Kidney epithelial cell (primary cell): Measurements from ENCODE around the gene ZFAND2A. TPM values are rescaled to one million over a fixed set of nuclear protein-coding genes. Genes with fewer than 3 reads are reported as not detected.
"Not testable (repeated sequence)": the region's sequence is repeated elsewhere in the genome, so short reads cannot be mapped to it uniquely, and the experiment has no call there.

Source experiments
- DNase-seq: peaks from one replicate; pipeline ENCODE4 v3.0.0-alpha.2; 2010; ENCODE audit warnings: low read depth
- H3K27me3 ChIP-seq: 2 replicates; pipeline ENCODE4 v1.6.0; 2011; ENCODE audit warnings: low read length; ENCODE audit not compliant: control insufficient read depth, insufficient read depth
- H3K36me3 ChIP-seq: 2 replicates; pipeline ENCODE4 v1.5.1; 2011; ENCODE audit warnings: low read length; ENCODE audit not compliant: control insufficient read depth, insufficient read depth
- H3K4me3 ChIP-seq: 2 replicates; pipeline ENCODE4 v1.5.1; 2011; ENCODE audit warnings: low read depth, mild to moderate bottlenecking, control low read depth, low read length
- total RNA-seq: library from RNA; depleted of rRNA; stranded (reverse); fragments of >200 nt; gene quantifications from 2 replicates; pipeline ENCODE4 v1.2.3, GENCODE V29; 2015
- TF ChIP-seq, protein P1 (sequence below): IDR thresholded peaks from 2 replicates; pipeline ENCODE4 v1.5.1; 2011; ENCODE audit warnings: mild to moderate bottlenecking, moderate library complexity, low read length, control low read depth, inconsistent platforms; ENCODE audit not compliant: insufficient read depth, poor library complexity, severe bottlenecking

The ZFAND2A gene
- total RNA-seq, 1 donor from 2014 or later = 28.0 TPM

DNA sequence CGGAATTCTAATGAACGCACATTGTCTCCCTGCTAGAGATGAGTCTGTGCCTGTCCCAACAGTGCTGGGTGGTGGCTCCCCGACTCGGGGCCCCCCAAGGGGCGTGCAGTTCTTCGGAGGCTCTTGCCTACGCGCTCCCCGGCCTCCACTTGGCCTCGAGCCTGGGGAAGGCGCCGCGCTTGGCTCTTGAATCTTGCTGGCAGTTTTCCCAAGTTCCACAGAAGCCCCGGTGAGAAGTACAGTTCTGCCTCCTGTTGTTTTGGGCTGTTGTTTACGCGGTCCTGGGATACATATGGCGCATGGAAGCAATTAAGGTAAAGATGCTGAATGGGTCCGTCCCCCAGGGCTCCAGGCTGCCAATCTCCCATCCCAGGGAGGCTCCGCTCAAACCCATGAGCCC lies 40.0 kb upstream of the ZFAND2A start:
- DNase-seq = no peak
- Histone ChIP-seq H3K36me3 (no peaks in the 10 kb centered on the region), H3K4me3 (no peak overlapping the region), H3K27me3 (peaks cover 11% of the 10 kb centered on the region)
- TF ChIP-seq, protein P1, sequence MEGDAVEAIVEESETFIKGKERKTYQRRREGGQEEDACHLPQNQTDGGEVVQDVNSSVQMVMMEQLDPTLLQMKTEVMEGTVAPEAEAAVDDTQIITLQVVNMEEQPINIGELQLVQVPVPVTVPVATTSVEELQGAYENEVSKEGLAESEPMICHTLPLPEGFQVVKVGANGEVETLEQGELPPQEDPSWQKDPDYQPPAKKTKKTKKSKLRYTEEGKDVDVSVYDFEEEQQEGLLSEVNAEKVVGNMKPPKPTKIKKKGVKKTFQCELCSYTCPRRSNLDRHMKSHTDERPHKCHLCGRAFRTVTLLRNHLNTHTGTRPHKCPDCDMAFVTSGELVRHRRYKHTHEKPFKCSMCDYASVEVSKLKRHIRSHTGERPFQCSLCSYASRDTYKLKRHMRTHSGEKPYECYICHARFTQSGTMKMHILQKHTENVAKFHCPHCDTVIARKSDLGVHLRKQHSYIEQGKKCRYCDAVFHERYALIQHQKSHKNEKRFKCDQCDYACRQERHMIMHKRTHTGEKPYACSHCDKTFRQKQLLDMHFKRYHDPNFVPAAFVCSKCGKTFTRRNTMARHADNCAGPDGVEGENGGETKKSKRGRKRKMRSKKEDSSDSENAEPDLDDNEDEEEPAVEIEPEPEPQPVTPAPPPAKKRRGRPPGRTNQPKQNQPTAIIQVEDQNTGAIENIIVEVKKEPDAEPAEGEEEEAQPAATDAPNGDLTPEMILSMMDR = no peak

DNA sequence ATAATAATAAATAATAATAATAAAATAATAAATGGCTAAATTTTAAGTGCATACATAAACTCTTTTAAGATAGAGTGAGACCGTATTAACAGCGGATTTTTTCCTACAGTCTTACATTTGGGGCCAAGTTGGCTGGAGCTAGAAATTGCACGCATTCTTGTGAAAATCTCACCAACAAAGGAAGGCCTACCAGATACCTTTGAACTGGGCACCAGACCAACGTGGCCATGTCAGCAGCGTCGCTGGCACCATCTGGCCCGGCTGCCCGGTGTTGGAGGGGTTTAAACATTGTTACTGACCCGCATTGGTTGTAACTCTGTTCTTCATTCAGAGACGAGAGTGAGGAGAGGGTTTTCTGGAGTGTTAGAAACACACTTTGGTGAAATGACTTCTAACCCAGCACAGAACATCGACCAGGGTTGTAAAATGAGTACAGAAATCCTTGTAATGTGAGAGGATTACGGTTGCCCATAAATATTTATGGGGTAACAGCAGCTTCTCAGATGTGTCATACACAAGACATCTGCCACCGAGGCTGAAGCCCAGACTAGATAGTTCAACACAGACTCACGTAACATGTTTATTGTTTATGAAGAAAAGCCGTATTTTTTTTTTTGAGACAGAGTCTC lies 38.1 kb upstream of the ZFAND2A start:
- Histone ChIP-seq H3K4me3 (no peak overlapping the region), H3K27me3 (peaks cover 17% of the 10 kb centered on the region), H3K36me3 (no peaks in the 10 kb centered on the region)
- TF ChIP-seq, protein P1 = no peak
- DNase-seq = no peak

DNA sequence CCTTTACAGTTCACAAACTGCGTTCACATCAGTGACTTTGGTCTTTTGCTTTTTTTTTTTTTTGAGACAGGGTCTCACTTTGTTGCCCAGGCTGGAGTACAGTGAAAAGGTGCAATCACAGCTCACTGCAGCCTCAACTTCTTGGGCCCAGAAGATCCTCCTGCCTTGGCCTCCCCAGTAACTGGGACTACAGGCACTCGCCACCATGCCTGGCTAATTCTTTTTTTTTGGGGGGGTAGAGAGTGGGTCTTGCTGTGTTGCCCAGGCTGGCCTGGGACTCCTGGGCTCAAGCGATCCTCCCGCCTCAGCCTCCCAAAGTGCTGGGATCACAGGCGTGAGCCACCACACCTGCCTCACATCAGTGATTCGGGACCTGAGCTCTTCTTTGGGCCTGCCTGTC lies 37.0 kb upstream of the ZFAND2A start:
- H3K27me3 ChIP-seq = peaks cover 17% of the 10 kb centered on the region
- TF ChIP-seq, protein P1 = no peak
- DNase-seq = no peak
- no peak overlapping the region for H3K4me3 ChIP-seq
- H3K36me3 ChIP-seq = no peaks in the 10 kb centered on the region

DNA sequence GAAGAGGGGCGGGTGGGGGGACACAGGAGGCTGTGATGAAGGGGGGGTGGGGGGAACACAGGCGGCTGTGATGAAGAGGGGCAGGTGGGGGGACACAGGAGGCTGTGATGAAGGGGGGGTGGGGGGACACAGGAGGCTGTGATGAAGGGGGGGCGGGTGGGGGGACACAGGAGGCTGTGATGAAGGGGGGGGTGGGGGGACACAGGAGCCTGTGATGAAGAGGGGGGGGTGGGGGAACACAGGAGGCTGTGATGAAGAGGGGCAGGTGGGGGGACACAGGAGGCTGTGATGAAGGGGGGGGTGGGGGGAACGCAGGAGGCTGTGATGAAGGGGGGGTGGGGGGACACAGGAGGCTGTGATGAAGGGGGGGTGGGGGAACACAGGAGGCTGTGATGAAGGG lies 36.4 kb upstream of the ZFAND2A start:
- not testable (repeated sequence) for DNase-seq, H3K4me3 ChIP-seq, H3K36me3 ChIP-seq
- peaks cover 17% of the 10 kb centered on the region for H3K27me3 ChIP-seq

DNA sequence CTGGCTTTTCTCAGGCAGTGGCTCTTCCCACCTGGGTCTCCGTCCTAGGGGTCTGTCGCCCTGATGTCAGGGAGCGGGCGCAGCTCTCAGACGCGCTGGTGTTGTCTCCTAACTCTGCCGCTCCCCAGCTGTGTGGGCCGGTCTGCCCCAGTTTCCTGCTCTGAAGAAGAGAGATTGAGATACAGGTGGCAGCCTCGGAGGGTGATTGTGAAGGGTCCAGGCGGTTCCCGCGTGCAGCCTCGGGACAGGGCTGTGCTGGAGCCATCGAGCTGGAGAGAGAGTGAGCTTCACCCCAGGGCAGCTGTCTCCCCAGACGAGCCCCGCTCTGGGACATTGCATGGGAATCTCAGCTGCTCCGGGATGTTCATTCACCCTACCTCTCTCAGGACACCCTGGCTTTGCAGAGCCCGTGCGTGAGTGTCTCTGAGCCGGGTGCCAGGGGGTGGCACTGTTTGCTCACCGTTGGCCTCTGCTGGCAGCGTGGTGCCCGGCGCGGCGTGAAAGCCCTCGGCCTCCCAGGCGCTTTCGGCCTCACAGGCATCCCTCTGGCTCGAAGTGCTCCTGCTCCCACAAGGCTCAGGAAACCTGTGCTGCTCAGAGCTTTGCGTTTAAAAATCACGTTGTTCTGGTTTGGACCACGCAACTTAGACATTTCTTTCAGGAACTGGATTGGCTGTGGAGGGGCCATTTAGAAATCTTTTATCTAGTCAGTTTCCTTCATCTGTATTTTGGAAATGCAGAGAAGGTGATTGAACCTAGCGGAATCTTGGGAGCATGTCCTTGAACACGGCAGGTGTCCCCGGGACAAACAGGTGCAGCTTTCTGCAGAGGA lies 33.8 kb upstream of the ZFAND2A start:
- Histone ChIP-seq H3K27me3 (peaks cover 15% of the 10 kb centered on the region), H3K4me3 (no peak overlapping the region), H3K36me3 (no peaks in the 10 kb centered on the region)
- no peak for DNase-seq
- TF ChIP-seq, protein P1 = peak; percentile 76

DNA sequence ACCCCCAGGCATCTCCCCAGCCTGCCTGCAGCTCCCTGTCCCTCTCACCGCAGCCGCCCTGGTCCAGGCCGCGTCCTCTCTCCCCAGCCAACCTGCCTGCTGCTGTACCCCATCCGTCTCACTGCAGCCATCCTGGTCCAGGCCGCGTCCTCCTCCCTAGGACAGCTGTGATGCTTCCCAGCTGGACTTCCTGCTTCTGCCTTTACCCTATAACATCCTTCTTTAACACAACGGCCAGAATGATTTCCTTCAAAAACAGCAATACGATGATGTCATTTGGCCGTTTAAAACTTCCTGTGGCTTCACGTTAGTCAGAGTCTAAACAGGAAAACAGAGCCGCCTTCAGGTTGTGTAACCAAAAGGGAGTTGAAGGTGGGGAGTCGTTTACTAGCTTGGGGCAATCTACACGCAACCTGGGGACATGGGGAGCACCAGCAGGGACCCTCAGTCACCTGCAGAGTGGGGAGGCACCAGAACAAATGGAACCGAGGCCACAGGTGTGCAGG lies 32.2 kb upstream of the ZFAND2A start:
- DNase-seq = peak; percentile 44
- Histone ChIP-seq H3K27me3 (peaks cover 18% of the 10 kb centered on the region), H3K4me3 (no peak overlapping the region), H3K36me3 (no peaks in the 10 kb centered on the region)
- TF ChIP-seq, protein P1 = no peak
